Astrocyte of the cerebellum (primary cell): ENCODE measurements around the gene AIFM2.

ENCODE experiments used
- DNase-seq: peaks from one replicate; pipeline ENCODE4 v3.0.0-alpha.2; 2011; ENCODE audit warnings: low read depth
- H3K4me3 ChIP-seq: 2 replicates; pipeline ENCODE4 v1.5.1; 2011; ENCODE audit warnings: mild to moderate bottlenecking, low read depth, low read length, moderate library complexity
- in situ Hi-C: cut with HindIII; loops from 2 replicates; pipeline ENCODE4 v1.10.0; 2017; ENCODE audit warnings: low sequenced_read_pairs
- TF ChIP-seq, protein P1 (sequence below): IDR thresholded peaks from 2 replicates; pipeline ENCODE4 v1.5.1; 2012; ENCODE audit warnings: low read length, low read depth, moderate library complexity, mild to moderate bottlenecking; ENCODE audit errors: missing control alignments

The AIFM2 gene

DNA sequence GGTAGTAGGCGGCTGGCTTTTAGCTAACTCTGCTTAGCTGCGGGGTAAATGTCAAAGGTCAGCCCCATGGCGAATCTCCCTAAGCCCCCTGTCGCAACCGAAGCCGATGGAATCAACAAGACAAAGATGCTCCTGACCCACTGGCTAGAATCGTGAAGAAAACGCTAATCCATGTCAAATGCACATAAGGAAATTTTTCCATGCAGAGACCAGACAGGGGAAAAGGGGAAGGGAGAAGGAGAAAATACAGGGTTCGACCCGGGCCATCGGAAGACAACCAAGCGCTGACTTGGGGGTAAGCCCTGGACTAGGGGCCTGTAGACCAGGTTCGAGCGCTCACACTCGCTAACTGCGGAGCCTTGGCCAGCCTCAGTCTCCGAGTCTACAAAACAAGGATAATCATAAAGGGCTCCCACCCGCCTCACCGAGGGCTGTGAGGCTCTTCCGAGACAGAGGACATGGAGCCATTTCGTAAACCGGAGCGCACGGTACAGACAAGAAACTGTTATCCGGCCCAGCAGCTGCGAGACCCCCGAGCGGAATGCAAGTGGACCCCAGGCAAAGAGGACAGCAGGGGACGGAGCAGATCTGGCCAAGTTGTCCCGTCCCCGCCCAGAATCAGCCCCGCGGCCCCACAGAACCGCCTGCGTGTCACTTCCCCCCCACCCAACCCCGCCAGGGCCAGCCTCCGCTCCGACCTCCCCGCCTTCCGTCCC is 37.2 kb upstream of the AIFM2 start:
- in situ Hi-C loops: no loop called here
- H3K4me3 ChIP-seq: peak overlapping the region; percentile 98
- DNase-seq: no peak
- TF ChIP-seq, protein P1, sequence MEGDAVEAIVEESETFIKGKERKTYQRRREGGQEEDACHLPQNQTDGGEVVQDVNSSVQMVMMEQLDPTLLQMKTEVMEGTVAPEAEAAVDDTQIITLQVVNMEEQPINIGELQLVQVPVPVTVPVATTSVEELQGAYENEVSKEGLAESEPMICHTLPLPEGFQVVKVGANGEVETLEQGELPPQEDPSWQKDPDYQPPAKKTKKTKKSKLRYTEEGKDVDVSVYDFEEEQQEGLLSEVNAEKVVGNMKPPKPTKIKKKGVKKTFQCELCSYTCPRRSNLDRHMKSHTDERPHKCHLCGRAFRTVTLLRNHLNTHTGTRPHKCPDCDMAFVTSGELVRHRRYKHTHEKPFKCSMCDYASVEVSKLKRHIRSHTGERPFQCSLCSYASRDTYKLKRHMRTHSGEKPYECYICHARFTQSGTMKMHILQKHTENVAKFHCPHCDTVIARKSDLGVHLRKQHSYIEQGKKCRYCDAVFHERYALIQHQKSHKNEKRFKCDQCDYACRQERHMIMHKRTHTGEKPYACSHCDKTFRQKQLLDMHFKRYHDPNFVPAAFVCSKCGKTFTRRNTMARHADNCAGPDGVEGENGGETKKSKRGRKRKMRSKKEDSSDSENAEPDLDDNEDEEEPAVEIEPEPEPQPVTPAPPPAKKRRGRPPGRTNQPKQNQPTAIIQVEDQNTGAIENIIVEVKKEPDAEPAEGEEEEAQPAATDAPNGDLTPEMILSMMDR: no peak

DNA sequence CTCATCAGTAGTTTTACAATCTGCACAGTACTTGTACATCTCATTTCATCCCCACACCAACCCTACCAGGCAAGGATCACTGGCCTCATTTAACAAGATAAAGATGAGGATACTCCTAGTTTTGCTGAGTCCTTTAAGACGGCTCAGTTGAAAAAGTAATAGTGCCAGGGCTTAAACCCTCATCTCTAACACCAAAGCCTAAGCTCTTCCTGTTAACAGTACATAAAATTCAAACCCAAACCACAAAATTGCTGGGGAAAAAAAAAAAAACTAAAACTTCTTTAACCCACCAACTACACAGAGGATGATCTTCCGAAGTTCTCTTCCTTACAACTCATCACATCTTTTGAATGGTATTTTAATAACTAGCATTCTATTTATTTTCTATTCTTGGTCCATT is 36.4 kb upstream of the AIFM2 start:
- TF ChIP-seq, protein P1: no peak
- peak overlapping the region; percentile 98 for H3K4me3 ChIP-seq
- in situ Hi-C loops: no loop called here
- DNase-seq: no peak

DNA sequence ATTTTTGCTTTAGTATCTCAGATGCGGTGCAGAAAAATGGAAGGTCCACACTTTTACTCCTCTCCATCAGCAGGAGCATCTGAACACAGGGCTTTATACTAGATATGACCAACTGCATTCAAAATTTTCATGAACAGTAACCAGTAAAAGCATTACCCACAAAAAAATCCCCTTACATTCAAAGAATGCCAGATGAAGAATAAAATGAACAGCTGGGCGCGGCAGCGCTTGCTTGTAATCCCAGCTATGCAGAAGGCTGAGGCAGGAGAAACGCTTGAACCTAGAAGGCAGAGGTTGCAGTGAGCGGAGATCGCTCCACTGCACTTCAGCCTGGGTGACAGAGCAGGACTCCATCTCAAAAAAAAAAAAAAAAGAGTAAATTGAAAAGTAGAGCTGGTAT is 34.6 kb upstream of the AIFM2 start:
- in situ Hi-C loops: no loop called here
- no peak overlapping the region for H3K4me3 ChIP-seq
- no peak for DNase-seq
- TF ChIP-seq, protein P1: no peak

DNA sequence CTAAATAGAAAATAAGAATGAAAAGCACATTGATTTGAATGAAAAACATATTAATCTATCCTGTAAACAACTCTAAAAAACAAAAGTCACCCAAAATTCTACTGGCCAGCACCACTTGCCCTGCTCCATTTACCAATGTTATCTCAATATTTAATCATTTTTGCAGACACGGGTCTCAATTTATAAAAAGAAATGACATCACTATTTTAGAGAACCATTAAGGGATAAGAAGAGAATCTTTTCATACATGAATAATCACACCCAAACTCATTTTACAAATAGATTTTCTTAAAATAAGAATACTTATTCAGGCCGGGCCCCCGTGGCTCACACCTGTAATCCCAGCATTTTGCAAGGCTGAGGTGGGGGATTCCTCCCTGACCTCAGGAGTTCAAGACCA is 33.8 kb upstream of the AIFM2 start:
- no peak overlapping the region for H3K4me3 ChIP-seq
- in situ Hi-C loops: no loop called here
- no peak for DNase-seq
- TF ChIP-seq, protein P1: no peak

DNA sequence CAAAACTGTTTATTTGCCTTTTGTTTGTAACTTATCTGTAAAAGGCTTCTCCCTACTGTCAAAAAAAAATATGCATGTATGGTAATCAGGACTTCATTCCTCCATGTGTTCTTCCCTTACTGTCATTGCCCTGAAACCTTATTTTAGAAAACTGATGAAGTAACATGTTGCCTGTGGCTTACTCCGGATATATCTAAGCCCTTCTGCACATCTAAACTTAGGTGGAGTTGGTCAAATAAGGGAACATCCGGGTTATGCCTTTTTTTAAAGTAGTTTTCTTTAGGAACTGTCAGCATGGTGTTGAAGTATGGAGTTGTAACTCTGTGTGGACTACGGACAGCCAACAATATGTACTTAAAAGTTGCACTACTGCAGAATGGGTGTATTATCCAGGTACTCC is 31.5 kb upstream of the AIFM2 start:
- in situ Hi-C loops: no loop called here
- no peak for DNase-seq
- H3K4me3 ChIP-seq: no peak overlapping the region
- TF ChIP-seq, protein P1: no peak

DNA sequence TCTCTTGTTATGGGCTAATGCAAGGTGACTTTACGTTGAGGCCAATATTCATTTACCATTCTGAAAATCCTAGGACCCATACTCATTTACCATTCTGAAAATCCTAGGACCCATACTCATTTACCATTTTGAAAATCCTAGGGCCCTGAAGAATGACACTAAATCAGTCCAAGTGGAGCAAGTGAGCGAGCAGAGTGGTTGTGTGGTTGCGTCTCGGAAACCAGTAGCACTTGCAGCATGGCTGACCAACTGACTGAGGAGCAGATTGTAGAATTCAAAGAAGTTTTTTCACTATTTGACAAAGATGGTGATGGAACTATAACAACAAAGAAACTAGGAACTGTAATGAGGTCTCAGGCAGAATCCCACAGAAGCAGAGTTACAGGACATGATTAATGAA is 30.8 kb upstream of the AIFM2 start:
- in situ Hi-C loops: no loop called here

More for the DNA sequence above, 30.8 kb upstream of the AIFM2 start:
- DNase-seq: no peak
- TF ChIP-seq, protein P1: no peak
- no peak overlapping the region for H3K4me3 ChIP-seq
